GM12801 (cell line): ENCODE data around the gene SRRM3.

Source experiments
- TF ChIP-seq, protein P1 (sequence below): IDR thresholded peaks from one replicate; pipeline ENCODE4 v1.5.1; 2011; ENCODE audit warnings: control low read depth; ENCODE audit not compliant: insufficient read length; ENCODE audit errors: extremely low read depth

SRRM3 gene

DNA sequence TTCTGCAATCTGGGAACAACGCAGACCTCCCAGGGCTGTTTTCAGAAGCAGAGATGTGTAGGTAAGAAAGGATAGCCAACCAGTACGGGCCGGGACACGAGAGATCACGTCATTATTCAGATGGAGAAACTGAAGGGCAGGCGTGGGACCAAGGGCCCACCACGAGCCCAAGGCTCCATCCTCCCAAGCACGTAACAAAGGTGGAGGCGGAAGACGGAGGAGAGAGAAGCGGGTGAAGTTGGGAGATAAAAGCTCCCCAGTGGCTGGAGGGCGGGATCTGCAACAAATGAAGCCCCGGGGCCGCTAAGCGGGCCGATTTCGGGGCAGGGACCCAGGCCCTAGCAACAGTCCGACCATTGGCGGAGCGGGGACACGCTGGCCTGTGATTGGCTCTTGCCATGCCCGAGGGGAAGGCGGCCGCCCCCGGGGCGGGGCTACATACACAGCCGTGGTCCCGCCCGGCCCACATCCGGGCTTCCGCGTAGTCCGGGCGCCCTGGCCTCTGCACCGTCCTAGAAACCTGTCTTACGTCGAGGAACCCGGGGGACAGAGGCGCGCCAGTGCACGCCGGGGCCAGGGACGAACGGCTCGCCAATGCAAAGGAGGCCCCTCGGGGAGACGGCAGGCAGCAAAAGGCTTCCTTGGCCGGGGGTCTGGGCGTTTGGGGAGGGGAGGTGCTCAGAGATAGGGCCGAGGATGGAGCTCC is 116.2 kb downstream of the SRRM3 start:
- TF ChIP-seq, protein P1, sequence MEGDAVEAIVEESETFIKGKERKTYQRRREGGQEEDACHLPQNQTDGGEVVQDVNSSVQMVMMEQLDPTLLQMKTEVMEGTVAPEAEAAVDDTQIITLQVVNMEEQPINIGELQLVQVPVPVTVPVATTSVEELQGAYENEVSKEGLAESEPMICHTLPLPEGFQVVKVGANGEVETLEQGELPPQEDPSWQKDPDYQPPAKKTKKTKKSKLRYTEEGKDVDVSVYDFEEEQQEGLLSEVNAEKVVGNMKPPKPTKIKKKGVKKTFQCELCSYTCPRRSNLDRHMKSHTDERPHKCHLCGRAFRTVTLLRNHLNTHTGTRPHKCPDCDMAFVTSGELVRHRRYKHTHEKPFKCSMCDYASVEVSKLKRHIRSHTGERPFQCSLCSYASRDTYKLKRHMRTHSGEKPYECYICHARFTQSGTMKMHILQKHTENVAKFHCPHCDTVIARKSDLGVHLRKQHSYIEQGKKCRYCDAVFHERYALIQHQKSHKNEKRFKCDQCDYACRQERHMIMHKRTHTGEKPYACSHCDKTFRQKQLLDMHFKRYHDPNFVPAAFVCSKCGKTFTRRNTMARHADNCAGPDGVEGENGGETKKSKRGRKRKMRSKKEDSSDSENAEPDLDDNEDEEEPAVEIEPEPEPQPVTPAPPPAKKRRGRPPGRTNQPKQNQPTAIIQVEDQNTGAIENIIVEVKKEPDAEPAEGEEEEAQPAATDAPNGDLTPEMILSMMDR = no peak

DNA sequence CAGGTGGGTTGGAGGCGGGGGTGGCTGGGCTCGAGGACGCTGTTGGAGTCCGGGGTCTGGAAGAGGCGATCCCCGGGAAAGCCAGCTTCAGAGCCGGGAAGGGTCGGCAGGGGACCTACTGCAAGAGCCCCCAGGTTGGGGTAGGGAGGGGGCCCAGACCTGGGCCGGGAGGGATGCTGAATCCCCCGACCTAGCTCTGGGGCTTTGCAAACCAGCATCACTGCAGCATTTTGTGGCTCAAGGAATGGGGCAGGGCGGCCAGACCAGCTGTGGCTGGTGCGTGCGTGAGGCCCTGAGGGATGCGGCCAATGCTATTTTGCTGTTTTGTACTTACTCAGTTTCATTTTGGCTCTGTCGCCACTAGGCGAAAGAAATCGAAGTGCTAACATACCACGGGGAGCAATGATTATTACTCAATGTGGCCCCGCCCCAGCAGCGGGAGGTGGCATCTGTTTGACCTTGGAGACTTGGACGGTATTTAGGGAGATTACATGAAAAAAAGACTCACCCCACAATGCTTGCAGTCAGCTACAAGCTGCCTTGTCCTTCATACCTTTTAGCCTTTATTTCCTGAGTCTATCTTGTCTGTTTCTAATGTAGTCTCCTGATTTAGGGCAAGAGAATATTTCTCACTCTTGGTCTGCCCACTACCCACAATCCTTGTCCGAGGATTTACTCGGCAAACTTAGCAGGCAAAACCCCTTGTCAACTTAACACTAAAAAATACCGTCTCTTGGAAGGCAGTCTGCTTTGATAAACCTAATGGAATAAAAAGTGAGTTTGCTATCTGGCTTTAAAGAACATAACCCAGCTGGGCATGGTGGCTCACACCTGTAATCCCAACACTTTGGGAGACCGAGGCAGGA is 117.0 kb downstream of the SRRM3 start:
- TF ChIP-seq, protein P1 = no peak

DNA sequence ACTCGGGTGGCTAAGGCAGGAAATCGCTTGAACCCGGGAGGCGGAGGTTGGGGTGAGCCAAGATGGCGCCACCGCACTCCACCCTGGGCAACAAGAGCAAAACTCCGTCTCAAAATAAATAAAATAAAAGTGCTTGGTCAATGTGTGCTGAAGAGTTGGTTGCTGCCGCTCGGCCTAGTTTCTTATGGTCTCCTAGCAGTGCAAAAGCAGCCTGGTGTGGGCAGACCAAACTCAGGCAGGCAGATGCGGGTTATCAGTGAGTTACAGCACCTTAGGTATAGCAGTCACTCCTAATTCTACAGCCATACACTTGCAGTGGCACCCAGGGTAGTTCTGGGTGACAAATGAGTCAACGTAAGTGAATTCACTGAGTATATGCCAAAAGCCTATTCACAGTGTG is 123.4 kb downstream of the SRRM3 start:
- TF ChIP-seq, protein P1 = no peak

DNA sequence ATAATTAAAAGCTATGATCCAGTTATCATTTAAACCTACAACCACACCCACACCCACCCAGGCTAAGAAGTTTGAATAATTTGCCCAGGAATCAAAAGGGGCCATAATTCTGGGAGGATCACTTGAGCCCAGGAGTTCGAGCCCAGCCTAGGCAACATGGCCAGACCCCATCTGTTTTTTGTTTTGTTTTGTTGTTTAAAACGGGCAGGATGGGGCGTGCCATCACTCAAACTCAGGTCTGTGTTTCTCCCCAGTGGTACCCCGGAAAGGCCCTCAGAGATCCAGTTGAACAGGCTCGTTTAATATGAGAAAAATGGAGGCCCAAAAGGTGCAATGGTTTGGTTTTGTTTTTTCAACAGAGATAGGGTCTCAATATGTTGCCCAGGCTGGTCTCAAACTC is 124.1 kb downstream of the SRRM3 start:
- TF ChIP-seq, protein P1 = no peak

DNA sequence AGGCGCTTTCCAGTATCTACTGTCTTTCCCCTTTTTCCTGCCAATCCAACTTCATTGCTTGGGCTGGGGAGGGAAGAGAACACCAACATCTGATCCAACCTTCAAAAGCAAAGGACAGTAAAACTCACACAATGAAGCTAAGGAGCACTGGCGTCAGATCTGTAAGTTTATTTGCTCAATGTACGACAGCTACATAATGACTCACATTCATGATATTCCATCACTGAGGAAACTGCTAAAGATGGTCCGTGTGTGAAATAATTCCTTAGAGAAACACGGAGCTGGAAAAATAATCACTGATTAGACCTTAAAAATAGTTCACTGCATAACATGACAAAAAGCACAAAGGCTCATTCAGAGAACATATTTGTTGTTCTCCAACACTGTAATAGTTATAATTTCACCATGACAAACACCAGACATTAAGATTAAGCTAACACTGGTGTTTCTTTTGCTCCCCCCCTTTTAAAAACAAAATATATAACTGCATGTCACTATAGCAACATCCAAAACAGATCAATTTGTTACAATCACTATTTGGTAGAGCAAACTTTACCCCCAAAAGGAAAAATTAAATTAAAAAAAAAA is 125.0 kb downstream of the SRRM3 start:
- TF ChIP-seq, protein P1 = no peak

DNA sequence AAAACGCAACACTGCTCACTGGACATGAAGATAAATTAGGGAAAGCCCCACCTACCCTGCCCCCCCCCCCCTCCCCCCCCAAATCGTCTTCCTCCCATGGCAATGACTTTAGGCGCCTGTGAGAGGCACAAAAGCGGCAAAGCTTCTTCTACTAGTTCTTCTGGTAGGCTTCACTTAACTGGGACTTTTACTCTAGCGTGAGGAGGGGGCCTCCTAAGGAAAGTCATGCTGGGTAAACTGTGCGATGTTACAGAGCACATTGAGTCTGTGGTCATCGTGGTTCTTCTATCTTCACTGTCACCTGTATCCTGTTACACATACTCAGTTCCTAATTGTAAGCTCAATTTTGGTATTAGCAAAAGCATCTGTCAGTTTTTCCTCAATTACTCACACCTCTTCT is 125.9 kb downstream of the SRRM3 start:
- TF ChIP-seq, protein P1 = no peak

DNA sequence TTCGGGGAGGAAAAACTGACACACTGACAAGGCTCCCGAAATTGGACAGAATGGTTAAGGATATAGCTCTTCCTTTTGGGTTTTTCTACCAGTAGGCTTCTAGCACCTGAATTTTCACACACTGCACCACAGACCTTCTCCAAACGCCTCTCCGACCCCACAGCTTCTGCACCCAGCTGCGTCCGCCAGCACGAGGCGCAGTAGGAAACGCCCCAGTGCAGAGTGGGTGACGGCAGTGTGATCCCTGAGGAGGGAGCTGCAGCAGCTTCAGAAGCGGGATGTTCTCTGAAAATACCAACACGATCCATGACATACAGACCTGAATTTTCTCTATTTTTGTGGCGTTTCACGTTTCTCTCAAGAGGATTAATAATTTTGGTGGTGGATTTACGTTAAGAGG is 126.7 kb downstream of the SRRM3 start:
- TF ChIP-seq, protein P1 = no peak
